Spleen (tissue), 7 donors: ENCODE results near the gene TFG.

Source experiments
- CTCF ChIP-seq, 11 experiments: fragments of 200-600 bp in 7 of 11; fragments of 450-650 bp in 4 of 11; sonication (generic) in 4 of 11; IDR thresholded peaks in 8 of 11; conservative IDR thresholded peaks in 3 of 11; 1 replicate in 7 of 11; 2 replicates in 4 of 11; pipeline versions ENCODE4 v1.4.0 to v1.8.0; 2016 to 2021; ENCODE audit warnings: antibody characterized with exemption in 11 of 11, inconsistent platforms in 4 of 11, mild to moderate bottlenecking in 1 of 11
- POLR2A ChIP-seq, 3 donors: fragments of 450-650 bp; IDR thresholded peaks; one replicate each; pipeline ENCODE4 v1.5.1; 2017; ENCODE audit warnings: antibody characterized with exemption in 3 of 3, mild to moderate bottlenecking in 1 of 3
- POLR2AphosphoS5 ChIP-seq, 3 donors: sonication (generic); formaldehyde crosslinking; IDR thresholded peaks; one replicate each; pipeline ENCODE4 v1.5.1; 2017; ENCODE audit warnings: antibody characterized with exemption in 3 of 3
- donor health status: DM: no; HTN: no; CAD: no; lungs with moderate emphysema.
- donor health status: DM: no; HTN: no; CAD: no.
- donor health status: DM: no; HTN: no; CAD: no.

- TF ChIP-seq CTCF (IDR thresholded peaks at IDR 0.05 in 8 of 11, conservative IDR thresholded peaks at IDR 0.05 in 3 of 11) (no peak), POLR2A (IDR thresholded peaks at IDR 0.05) (no peak), POLR2AphosphoS5 (IDR thresholded peaks at IDR 0.05) (no peak)
Observed at GRCh38 chr3:100717063-100717462, 7.8 kb downstream of the TFG start.
